ENCODE data around the gene TNNT3. TPM values are rescaled to one million over a fixed set of nuclear protein-coding genes. Genes with fewer than 3 reads are reported as not detected.
A peak's percentile ranks its signal among the peaks of the same experiment; 100 is the strongest.

The TNNT3 gene
- total and polyA plus RNA-seq, 5 donors, result 9.0 to 63.1 (median 39.9) TPM

GRCh38 chr11:1947592-1948237 is 28.2 kb downstream of the TNNT3 start:
- intact Hi-C loops (cut with DNase I), result loop anchor here in 2 of 4 donors (10.0 kb wide), 2 partner anchors 53 to 103 kb away; partner anchors contain the start of gene PRR33 (in 1 of the 2)

DNA sequence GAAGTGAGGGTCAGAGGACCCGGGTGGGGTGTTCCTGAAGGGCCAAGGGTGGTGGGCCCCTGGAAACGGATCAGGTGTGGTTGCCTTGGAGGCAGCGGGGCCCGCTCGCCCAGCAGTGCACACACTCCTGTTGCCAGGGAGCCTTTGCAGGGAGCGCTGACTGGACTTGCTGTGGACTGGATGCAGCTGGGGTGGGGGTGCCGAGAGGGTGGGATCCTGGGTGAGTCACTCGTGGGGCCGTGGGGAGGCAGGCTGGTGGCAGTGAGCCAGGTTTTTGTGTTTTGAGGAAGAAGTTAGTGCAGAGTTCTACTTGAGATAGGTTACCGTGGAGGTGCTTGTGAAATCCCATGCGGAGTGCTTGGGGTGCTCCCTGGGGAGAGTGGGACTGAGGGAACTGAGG is 28.9 kb downstream of the TNNT3 start:
- DNase-seq, result peak in 1 of 3 donors; percentile 79
- intact Hi-C loops (cut with DNase I), result loop anchor here in 2 of 4 donors (10.0 kb wide), 2 partner anchors 54 to 104 kb away; partner anchors contain the start of gene PRR33 (in 1 of the 2)
- ATAC-seq, result peak; percentile 44 to 72

More at GRCh38 chr11:1947592-1948237, 28.2 kb downstream of the TNNT3 start:
- H3K9me3 ChIP-seq (ENCODE audit: control insufficient read depth, low read length), result no peaks in the 10 kb centered on the region
- no CpG with 5 or more reads among the region's 36 CpGs for WGBS
- H3K4me1 ChIP-seq (ENCODE audit: control insufficient read depth, insufficient read depth, low read length), result no peaks in the 10 kb centered on the region
- no peak overlapping the region for H3K27ac ChIP-seq (ENCODE audit: low read length)
- ATAC-seq, result peak; percentile 50 to 60
- H3K27me3 ChIP-seq (ENCODE audit: control insufficient read depth, insufficient read depth), result no peaks in the 10 kb centered on the region
- DNase-seq, result no peak
- H3K4me3 ChIP-seq (ENCODE audit: low read length), result no peak overlapping the region

DNA sequence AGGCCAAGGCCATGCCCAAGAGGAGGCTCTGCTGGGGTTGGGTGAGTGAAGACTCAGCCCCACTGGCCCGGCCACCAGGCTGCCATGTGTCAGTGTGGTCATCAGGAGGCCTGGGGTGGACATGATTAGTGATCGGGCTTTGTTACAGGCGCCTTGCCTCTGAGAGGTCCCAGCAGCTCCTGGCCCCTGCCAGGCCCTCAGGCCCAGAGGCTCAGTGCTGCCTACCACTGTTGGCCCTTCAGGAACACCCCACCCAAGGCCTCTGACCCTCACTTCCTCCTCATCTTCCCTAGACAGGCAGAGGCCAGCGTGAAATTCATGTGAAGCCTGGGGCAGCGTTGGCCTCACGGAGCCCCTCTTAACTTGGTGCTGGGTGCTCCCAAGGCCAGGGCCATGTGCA is 29.8 kb downstream of the TNNT3 start:
- H3K27me3 ChIP-seq (ENCODE audit: control insufficient read depth, insufficient read depth), result no peaks in the 10 kb centered on the region
- no peak overlapping the region for H3K27ac ChIP-seq (ENCODE audit: low read length)
- H3K4me3 ChIP-seq (ENCODE audit: low read length), result no peak overlapping the region
- DNase-seq (peak in 1 of 3 donors; percentile 44), ATAC-seq (no peak)
- WGBS, result no CpG with 5 or more reads among the region's 6 CpGs
- H3K9me3 ChIP-seq (ENCODE audit: control insufficient read depth, low read length), result no peaks in the 10 kb centered on the region
- no peaks in the 10 kb centered on the region for H3K4me1 ChIP-seq (ENCODE audit: control insufficient read depth, insufficient read depth, low read length)
- intact Hi-C loops (cut with DNase I), result loop anchor here in 2 of 4 donors (10.0 kb wide), 2 partner anchors 55 to 105 kb away; partner anchors contain the start of gene PRR33 (in 1 of the 2)

More for the DNA sequence above, 28.9 kb downstream of the TNNT3 start:
- Histone ChIP-seq H3K4me3 (ENCODE audit: low read length) (no peak overlapping the region), H3K4me1 (ENCODE audit: control insufficient read depth, insufficient read depth, low read length) (no peaks in the 10 kb centered on the region), H3K9me3 (ENCODE audit: control insufficient read depth, low read length) (no peaks in the 10 kb centered on the region), H3K27ac (ENCODE audit: low read length) (no peak overlapping the region), H3K27me3 (ENCODE audit: control insufficient read depth, insufficient read depth) (no peaks in the 10 kb centered on the region)
- no CpG with 5 or more reads among the region's 11 CpGs for WGBS

DNA sequence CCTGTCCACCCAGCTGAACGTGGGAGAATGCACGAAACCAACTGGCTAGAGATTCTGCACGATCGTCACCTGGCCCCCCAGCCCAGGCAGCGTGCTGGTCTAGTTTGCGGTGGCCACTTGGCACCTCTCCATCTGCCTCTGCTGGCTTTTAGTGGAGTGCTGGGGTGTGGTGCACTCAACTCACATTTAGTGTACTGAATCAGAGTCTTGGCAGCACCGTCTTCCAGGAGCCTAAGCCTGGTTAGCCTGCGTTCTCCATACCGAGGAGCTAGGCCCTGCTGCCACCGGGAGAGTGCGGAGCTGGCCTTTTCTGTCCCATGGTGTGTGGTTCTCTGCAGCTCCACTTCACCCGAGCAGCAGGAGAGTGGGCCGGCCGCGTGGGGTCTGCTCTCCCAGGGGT is 30.4 kb downstream of the TNNT3 start:
- Histone ChIP-seq H3K9me3 (ENCODE audit: control insufficient read depth, low read length) (no peaks in the 10 kb centered on the region), H3K4me3 (ENCODE audit: low read length) (no peak overlapping the region), H3K27me3 (ENCODE audit: control insufficient read depth, insufficient read depth) (no peaks in the 10 kb centered on the region), H3K27ac (ENCODE audit: low read length) (no peak overlapping the region), H3K4me1 (ENCODE audit: control insufficient read depth, insufficient read depth, low read length) (no peaks in the 10 kb centered on the region)
- ATAC-seq (peak in 1 of 2 donors; percentile 37), DNase-seq (no peak)
- intact Hi-C loops (cut with DNase I), result loop anchor here in 2 of 4 donors (10.0 kb wide), 2 partner anchors 55 to 105 kb away; partner anchors contain the start of gene PRR33 (in 1 of the 2)
- no CpG with 5 or more reads among the region's 15 CpGs for WGBS

GRCh38 chr11:1952806-1953482 is 33.4 kb downstream of the TNNT3 start:
- Histone ChIP-seq H3K4me1 (ENCODE audit: control insufficient read depth, insufficient read depth, low read length) (no peaks in the 10 kb centered on the region), H3K27ac (ENCODE audit: low read length) (no peak overlapping the region), H3K9me3 (ENCODE audit: control insufficient read depth, low read length) (no peaks in the 10 kb centered on the region), H3K27me3 (ENCODE audit: control insufficient read depth, insufficient read depth) (no peaks in the 10 kb centered on the region), H3K4me3 (ENCODE audit: low read length) (no peak overlapping the region)
- DNase-seq (peak in 1 of 3 donors; percentile 18), ATAC-seq (no peak)
- WGBS, result no CpG with 5 or more reads among the region's 29 CpGs
- intact Hi-C loops (cut with DNase I), result no loop called here

DNA sequence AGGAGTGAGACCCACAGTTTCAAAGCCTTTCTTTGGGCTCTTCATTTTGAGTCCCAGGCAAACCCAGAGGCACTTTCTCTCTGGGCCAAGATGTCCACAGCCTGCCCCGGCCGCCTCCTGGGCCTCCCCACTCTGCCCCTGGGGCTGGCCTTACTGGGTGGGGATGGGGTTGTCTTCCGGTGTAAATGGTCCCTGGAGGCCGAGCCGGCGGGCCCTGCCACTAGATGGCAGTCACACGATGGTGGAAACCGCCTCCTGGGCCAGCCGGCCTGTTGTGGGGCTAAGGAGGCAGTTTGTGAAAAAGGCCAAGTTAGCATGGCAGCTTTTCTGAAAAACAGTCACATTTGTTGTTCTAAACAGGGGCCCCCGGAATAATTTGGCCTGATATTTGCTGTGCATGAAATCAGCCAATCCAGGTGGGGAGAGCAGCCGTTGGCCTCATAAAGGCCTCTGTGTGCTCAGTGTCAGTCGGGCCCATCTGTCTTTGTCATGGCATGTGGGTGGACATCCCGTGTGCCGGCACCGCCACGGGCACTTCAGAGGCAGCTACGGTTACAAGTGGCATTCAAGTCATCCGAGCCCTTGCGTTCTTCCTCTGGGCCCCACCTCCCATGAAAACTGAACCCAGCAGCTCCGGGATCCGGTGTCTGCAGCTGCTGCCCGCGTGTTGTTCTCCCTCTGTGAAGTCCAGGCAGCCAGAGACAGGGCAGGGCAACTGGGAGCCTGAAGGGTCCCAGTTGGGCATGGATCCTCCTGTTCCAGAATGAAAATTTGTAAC is 34.2 kb downstream of the TNNT3 start:
- Histone ChIP-seq H3K27me3 (ENCODE audit: control insufficient read depth, insufficient read depth) (no peaks in the 10 kb centered on the region), H3K4me1 (ENCODE audit: control insufficient read depth, insufficient read depth, low read length) (no peaks in the 10 kb centered on the region), H3K27ac (ENCODE audit: low read length) (no peak overlapping the region), H3K9me3 (ENCODE audit: control insufficient read depth, low read length) (no peaks in the 10 kb centered on the region), H3K4me3 (ENCODE audit: low read length) (no peak overlapping the region)
- WGBS, result 38% methylated on average over 2 of the region's 23 CpGs
- DNase-seq (peak in 2 of 3 donors; percentile 56 to 74), ATAC-seq (peak in 1 of 2 donors; percentile 64)
- intact Hi-C loops (cut with DNase I), result no loop called here

- Histone ChIP-seq H3K27ac (ENCODE audit: low read length) (no peak overlapping the region), H3K27me3 (ENCODE audit: control insufficient read depth, insufficient read depth) (no peaks in the 10 kb centered on the region), H3K4me3 (ENCODE audit: low read length) (no peak overlapping the region), H3K4me1 (ENCODE audit: control insufficient read depth, insufficient read depth, low read length) (no peaks in the 10 kb centered on the region), H3K9me3 (ENCODE audit: control insufficient read depth, low read length) (no peaks in the 10 kb centered on the region)
- ATAC-seq, result no peak
- no peak for DNase-seq
- intact Hi-C loops (cut with DNase I), result no loop called here
- WGBS, result no CpG with 5 or more reads among the region's 18 CpGs
Observed at GRCh38 chr11:1958367-1958766, 38.9 kb downstream of the TNNT3 start.

GRCh38 chr11:1959786-1960185 is 40.3 kb downstream of the TNNT3 start:
- WGBS, result 97% methylated on average over 4 of the region's 17 CpGs
- Histone ChIP-seq H3K9me3 (ENCODE audit: control insufficient read depth, low read length) (no peaks in the 10 kb centered on the region), H3K27ac (ENCODE audit: low read length) (no peak overlapping the region), H3K4me1 (ENCODE audit: control insufficient read depth, insufficient read depth, low read length) (no peaks in the 10 kb centered on the region), H3K27me3 (ENCODE audit: control insufficient read depth, insufficient read depth) (no peaks in the 10 kb centered on the region), H3K4me3 (ENCODE audit: low read length) (no peak overlapping the region)
- intact Hi-C loops (cut with DNase I), result no loop called here
- no peak for ATAC-seq
- DNase-seq, result peak in 1 of 3 donors; percentile 30

- ATAC-seq (no peak), DNase-seq (peak in 2 of 3 donors; percentile 28 to 52)
- no peaks in the 10 kb centered on the region for H3K4me1 ChIP-seq (ENCODE audit: control insufficient read depth, insufficient read depth, low read length)
- intact Hi-C loops (cut with DNase I), result no loop called here
- H3K27me3 ChIP-seq (ENCODE audit: control insufficient read depth, insufficient read depth), result no peaks in the 10 kb centered on the region
- H3K27ac ChIP-seq (ENCODE audit: low read length), result no peak overlapping the region
- no peak overlapping the region for H3K4me3 ChIP-seq (ENCODE audit: low read length)
- no peaks in the 10 kb centered on the region for H3K9me3 ChIP-seq (ENCODE audit: control insufficient read depth, low read length)
- 92% methylated on average over 5 of the region's 20 CpGs for WGBS
Observed at GRCh38 chr11:1963864-1964263, 44.4 kb downstream of the TNNT3 start.

DNA sequence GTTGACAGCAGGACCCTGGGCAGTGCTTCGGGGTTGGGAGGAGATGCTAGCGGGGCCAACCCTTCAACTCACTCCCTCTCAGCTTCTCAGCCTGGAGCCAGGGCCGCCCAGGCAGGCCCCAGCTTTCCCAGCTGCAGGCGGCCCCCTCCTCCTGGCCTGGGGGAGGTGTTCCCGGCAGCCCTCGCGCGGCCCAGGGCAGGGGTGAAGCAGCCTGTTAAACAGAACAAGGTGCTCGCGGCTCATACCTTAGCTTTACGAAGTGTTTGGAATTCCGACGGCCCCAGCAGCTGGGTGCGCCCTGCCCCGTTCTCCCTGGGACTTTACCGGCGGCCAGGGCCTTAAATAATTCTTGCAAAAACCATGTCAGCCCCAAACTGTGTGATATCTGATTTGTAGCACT is 44.8 kb downstream of the TNNT3 start:
- no CpG with 5 or more reads among the region's 17 CpGs for WGBS
- ATAC-seq (no peak), DNase-seq (no peak)
- Histone ChIP-seq H3K4me1 (ENCODE audit: control insufficient read depth, insufficient read depth, low read length) (no peaks in the 10 kb centered on the region), H3K4me3 (ENCODE audit: low read length) (no peak overlapping the region), H3K27me3 (ENCODE audit: control insufficient read depth, insufficient read depth) (no peaks in the 10 kb centered on the region), H3K9me3 (ENCODE audit: control insufficient read depth, low read length) (no peaks in the 10 kb centered on the region), H3K27ac (ENCODE audit: low read length) (no peak overlapping the region)
- intact Hi-C loops (cut with DNase I), result no loop called here

DNA sequence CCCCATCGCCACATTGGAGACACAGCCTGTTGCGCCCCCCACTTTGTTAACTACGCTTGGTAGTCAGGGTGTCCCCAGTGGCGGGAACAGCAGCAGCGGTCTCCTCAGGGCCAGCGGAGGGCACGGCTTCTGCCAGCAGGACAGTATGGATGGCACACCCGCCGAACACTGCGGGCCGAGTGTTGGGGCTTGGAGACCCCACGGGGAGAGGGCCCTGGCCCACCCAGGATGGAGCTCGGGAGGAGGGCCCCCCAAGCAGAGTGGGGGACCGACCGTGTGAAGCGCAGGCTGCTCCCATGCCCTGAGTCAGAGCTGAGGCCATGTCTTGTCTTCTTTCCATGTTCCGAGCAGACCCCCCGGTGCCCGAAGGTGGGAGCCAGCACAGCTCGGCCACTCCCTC is 45.5 kb downstream of the TNNT3 start:
- H3K4me1 ChIP-seq (ENCODE audit: control insufficient read depth, insufficient read depth, low read length), result no peaks in the 10 kb centered on the region
- no peaks in the 10 kb centered on the region for H3K27me3 ChIP-seq (ENCODE audit: control insufficient read depth, insufficient read depth)
- no peak overlapping the region for H3K4me3 ChIP-seq (ENCODE audit: low read length)
- no CpG with 5 or more reads among the region's 20 CpGs for WGBS
- intact Hi-C loops (cut with DNase I), result no loop called here
- no peaks in the 10 kb centered on the region for H3K9me3 ChIP-seq (ENCODE audit: control insufficient read depth, low read length)
- ATAC-seq (no peak), DNase-seq (no peak)
- H3K27ac ChIP-seq (ENCODE audit: low read length), result no peak overlapping the region

All from right cardiac atrium (tissue), 5 donors.